H7 (cell line): ENCODE measurements around the gene PI4KB. TPM values are rescaled to one million over a fixed set of nuclear protein-coding genes. Genes with fewer than 3 reads are reported as not detected.

ENCODE experiments used
- DNase-seq: peaks from one replicate; pipeline ENCODE4 v3.0.0; 2012
- H3K27me3 ChIP-seq: 2 replicates; pipeline ENCODE4 v1.6.0; 2011; ENCODE audit warnings: mild to moderate bottlenecking, low read length; ENCODE audit not compliant: control insufficient read depth, insufficient read depth
- H3K36me3 ChIP-seq: replicated peaks from 2 replicates; pipeline ENCODE4 v1.5.1; 2011; ENCODE audit warnings: low read length; ENCODE audit not compliant: control insufficient read depth, insufficient read depth
- H3K4me3 ChIP-seq: 2 replicates; pipeline ENCODE4 v1.5.1; 2011; ENCODE audit warnings: low read depth, mild to moderate bottlenecking, control low read depth, low read length, moderate library complexity; ENCODE audit not compliant: insufficient read depth
- total RNA-seq: library from RNA; depleted of rRNA; stranded (reverse); fragments of >200 nt; shearing (Covaris generic); gene quantifications from 2 replicates; pipeline ENCODE4 v1.2.3, GENCODE V29; 2014

Gene PI4KB
- total RNA-seq, 1 experiment from 2014 or later: 33.4 TPM

- no peak overlapping the region for H3K4me3 ChIP-seq
- H3K36me3 ChIP-seq: peaks cover 13% of the 10 kb centered on the region
- no peaks in the 10 kb centered on the region for H3K27me3 ChIP-seq
- DNase-seq: peak; percentile 64
These were observed 17.3 kb downstream of the PI4KB start for GRCh38 chr1:151309811-151310323.

DNA sequence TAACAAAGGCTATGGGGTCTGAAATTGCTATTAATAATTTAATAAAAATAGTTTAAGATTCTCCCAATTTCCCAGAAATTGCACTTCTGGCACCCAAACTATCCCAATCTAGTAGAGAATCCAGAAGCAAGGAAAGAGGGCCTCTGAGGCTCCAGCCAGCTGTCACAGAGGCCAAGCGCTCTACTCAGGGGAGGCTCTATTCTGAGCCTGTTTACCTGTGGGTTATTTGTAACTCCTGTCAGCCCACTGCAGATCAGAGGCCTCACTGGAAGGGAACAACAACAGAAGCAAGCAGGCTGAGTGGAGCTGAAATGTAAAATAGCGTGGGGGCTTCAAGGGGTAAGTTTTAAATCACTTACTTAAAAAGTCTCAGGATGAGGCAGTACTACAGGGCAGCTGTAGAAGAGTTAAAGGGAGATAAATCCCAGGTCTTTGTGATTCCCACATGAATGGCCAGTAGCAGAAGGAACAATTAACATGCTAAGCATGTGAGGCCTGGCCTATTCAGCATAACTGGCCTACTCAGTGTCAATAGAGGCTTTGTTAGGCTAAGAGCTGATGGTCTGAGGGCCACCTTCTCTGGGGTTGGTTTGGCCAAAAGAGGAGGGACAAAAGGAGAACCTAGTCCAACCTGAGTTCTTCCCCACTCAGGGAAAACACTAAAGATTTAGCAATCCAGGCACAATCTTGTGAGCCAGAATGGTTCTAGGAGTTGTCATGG is 32.3 kb downstream of the PI4KB start:
- DNase-seq: peak; percentile 74
- Histone ChIP-seq H3K4me3 (no peak overlapping the region), H3K36me3 (peaks cover 15% of the 10 kb centered on the region), H3K27me3 (no peaks in the 10 kb centered on the region)

DNA sequence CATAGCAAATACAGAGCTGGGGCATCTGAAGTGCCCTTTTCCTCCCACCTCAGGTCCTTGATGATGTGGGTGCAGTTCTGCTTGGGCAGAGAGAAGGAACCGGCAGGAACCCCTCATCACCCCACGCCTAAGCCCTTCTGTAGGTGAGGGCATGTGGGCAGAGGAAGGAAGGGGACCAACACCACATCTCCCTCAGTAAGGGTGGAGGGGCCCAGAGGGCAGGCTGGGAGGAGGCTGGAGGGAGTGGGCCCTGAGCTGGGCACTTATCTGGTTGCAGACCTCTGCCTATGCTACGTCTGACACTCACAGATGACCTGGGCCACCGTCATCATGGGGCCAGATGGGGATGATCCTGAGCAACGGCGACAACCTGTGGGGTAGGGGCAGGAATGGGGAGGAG is 34.1 kb downstream of the PI4KB start:
- H3K4me3 ChIP-seq: no peak overlapping the region
- peaks cover 24% of the 10 kb centered on the region for H3K36me3 ChIP-seq
- no peaks in the 10 kb centered on the region for H3K27me3 ChIP-seq
- DNase-seq: no peak

GRCh38 chr1:151292207-151293030 is 34.8 kb downstream of the PI4KB start:
- Histone ChIP-seq H3K36me3 (peaks cover 27% of the 10 kb centered on the region), H3K27me3 (no peaks in the 10 kb centered on the region), H3K4me3 (no peak overlapping the region)
- peak; percentile 78 for DNase-seq

- no peaks in the 10 kb centered on the region for H3K27me3 ChIP-seq
- peaks cover 41% of the 10 kb centered on the region for H3K36me3 ChIP-seq
- DNase-seq: peak; percentile 53
These were observed 36.4 kb downstream of the PI4KB start for GRCh38 chr1:151290709-151291303.

DNA sequence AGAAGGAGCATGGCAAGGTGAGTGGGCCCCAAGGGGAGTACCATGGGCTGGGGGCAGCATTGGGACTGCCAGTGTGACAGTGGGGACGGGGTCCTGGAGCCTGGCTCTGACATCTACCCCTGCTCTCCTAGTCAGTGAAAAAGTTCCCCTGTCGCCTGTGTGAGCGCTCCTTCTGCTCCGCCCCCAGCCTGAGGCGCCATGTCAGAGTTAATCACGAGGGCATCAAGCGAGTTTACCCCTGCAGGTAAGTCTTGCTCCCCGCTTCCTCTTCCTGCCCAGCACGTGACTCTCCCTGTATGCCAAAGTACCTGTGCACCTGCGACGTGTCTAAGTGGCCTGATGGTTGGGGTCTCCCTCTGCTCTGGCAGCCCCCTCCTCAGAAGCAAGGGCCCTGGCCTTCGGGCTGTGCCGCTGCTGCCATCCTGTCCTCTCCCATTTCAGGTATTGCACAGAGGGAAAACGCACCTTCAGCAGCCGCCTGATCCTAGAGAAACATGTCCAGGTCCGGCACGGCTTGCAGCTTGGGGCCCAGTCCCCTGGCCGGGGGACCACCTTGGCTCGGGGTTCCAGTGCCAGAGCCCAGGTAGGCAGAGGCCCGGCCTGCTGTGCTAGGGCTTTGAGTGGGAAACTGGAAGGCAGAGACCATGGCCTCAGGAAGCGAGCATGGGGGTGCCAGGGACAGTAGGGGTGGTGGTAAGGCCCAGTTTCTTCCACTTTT is 37.1 kb downstream of the PI4KB start:
- DNase-seq: no peak
- Histone ChIP-seq H3K27me3 (no peaks in the 10 kb centered on the region), H3K4me3 (no peak overlapping the region), H3K36me3 (peaks cover 41% of the 10 kb centered on the region)

More at GRCh38 chr1:151290709-151291303, 36.4 kb downstream of the PI4KB start:
- H3K4me3 ChIP-seq: no peak overlapping the region

DNA sequence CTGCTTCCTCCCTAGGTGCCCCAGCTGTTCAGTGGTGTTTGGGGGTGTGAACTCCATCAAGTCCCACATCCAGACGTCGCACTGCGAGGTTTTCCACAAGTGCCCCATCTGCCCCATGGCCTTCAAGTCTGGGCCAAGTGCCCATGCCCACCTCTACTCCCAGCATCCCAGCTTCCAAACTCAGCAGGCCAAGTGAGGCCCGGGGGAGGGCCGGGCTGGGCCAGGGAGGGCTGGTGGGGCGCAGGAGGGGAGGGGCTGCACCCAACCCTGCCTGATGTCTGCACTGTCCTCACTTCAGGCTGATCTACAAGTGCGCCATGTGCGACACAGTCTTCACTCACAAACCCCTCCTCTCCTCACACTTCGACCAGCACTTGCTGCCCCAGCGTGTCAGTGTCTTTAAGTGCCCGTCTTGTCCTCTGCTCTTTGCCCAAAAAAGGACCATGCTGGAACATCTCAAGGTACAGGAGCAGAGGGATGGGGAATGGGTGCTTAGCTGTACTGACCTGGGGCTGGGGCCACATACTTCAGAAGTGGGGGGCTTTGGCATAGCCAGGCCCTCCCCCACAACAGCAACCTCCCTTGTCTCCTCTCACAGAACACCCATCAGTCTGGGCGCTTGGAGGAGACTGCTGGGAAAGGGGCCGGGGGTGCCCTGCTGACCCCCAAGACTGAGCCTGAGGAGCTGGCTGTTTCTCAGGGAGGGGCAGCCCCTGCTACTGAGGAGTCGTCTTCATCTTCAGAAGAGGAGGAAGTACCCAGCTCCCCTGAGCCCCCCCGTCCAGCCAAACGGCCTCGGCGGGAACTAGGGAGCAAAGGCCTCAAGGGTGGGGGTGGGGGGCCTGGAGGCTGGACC is 37.9 kb downstream of the PI4KB start:
- Histone ChIP-seq H3K4me3 (no peak overlapping the region), H3K27me3 (no peaks in the 10 kb centered on the region), H3K36me3 (peaks cover 44% of the 10 kb centered on the region)
- DNase-seq: peak; percentile 43

DNA sequence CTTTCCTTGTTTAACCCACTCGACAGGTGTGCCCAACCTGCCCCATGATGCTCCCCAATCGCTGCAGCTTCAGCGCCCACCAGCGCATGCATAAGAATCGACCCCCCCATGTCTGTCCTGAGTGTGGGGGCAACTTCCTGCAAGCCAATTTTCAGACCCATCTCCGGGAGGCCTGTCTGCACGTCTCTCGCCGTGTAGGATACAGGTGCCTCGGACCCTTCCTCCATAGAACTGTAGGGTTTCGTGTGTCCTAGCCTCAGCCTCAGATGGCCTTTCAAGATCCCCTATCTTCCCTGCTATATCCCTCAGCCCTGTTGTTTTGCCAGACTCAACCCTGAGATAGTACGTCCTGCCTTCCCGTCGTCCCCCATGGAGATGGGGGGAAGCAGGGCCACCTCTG is 38.7 kb downstream of the PI4KB start:
- no peak overlapping the region for H3K4me3 ChIP-seq
- DNase-seq: no peak
- no peaks in the 10 kb centered on the region for H3K27me3 ChIP-seq
- H3K36me3 ChIP-seq: peaks cover 44% of the 10 kb centered on the region

DNA sequence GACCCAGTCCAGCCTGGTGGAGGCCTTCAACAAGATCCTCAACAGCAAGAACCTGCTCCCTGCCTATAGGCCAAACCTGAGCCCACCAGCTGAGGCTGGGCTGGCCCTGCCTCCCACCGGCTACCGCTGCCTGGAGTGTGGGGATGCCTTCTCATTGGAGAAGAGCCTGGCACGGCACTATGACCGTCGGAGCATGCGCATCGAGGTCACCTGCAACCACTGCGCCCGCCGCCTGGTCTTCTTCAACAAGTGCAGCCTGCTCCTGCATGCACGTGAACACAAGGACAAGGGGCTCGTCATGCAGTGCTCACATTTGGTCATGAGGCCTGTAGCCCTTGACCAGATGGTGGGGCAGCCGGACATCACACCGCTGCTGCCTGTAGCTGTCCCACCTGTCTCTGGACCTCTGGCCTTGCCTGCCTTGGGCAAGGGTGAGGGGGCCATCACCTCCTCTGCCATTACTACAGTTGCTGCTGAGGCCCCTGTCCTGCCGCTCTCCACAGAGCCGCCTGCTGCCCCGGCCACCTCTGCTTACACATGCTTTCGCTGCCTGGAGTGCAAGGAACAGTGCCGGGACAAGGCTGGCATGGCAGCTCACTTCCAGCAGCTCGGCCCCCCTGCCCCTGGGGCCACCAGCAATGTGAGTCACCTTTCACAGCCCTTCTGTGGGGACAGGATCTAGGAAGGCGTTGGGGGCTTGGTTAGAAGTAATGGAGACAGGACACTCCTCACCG is 39.3 kb downstream of the PI4KB start:
- no peak for DNase-seq
- Histone ChIP-seq H3K36me3 (peaks cover 41% of the 10 kb centered on the region), H3K4me3 (no peak overlapping the region), H3K27me3 (no peaks in the 10 kb centered on the region)

- no peaks in the 10 kb centered on the region for H3K27me3 ChIP-seq
- no peak overlapping the region for H3K4me3 ChIP-seq
- no peak for DNase-seq
- peaks cover 41% of the 10 kb centered on the region for H3K36me3 ChIP-seq
These were observed 39.9 kb downstream of the PI4KB start for GRCh38 chr1:151287341-151287699.

DNA sequence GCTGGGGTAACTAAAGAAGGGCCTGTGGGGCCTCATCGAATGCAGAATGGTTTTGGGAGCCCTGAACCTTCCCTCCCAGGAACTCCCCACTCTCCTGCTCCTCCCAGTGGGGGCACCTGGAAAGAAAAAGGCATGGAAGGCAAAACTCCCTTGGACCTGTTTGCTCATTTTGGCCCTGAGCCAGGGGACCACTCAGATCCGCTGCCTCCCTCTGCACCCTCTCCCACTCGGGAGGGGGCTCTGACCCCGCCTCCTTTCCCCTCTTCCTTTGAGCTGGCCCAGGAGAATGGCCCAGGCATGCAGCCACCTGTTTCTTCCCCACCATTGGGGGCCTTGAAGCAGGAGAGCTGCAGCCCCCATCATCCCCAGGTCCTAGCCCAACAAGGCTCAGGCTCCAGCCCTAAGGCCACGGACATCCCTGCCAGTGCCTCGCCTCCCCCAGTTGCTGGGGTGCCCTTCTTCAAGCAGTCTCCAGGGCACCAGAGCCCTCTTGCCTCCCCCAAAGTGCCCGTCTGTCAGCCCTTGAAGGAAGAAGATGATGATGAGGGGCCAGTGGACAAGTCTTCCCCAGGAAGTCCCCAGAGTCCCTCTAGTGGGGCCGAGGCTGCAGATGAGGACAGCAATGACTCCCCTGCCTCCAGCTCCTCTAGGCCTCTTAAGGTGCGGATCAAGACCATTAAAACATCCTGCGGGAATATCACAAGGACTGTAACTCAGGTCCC is 40.4 kb downstream of the PI4KB start:
- peaks cover 41% of the 10 kb centered on the region for H3K36me3 ChIP-seq
- no peaks in the 10 kb centered on the region for H3K27me3 ChIP-seq
- no peak overlapping the region for H3K4me3 ChIP-seq
- peak; percentile 46 for DNase-seq

DNA sequence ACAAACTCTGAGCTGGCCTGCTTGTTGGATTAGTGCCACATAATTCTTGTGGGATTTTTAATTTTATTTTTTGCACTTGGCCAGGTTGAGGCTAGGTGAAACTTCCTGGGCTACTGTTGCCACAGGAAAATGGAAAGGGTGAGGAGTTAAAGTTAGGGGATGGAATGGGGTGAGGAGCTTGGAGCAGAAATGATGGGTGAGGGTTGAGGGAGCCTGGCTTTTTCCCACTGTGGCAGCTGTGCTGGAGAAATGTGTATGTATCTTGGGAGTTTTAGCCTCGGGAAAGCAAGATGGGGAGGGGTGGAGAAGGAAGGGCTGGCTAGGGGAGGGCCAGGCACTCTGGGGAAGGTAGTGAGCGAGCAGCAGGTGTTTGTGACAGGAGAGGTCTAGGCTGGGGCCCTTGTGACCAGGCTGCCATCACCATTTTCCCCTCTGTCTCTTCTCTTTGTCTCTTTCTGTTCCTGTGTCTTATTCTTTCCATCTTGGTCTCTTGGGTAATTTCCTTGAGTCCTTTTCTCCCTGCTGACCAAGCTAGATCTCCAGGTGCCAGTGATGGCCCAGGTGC is 43.1 kb downstream of the PI4KB start:
- no peak overlapping the region for H3K4me3 ChIP-seq
- no peak for DNase-seq
- no peaks in the 10 kb centered on the region for H3K27me3 ChIP-seq

More for the DNA sequence above, 43.1 kb downstream of the PI4KB start:
- peaks cover 31% of the 10 kb centered on the region for H3K36me3 ChIP-seq
